ENCODE results near the gene CTRB2.

CTRB2 gene

DNA sequence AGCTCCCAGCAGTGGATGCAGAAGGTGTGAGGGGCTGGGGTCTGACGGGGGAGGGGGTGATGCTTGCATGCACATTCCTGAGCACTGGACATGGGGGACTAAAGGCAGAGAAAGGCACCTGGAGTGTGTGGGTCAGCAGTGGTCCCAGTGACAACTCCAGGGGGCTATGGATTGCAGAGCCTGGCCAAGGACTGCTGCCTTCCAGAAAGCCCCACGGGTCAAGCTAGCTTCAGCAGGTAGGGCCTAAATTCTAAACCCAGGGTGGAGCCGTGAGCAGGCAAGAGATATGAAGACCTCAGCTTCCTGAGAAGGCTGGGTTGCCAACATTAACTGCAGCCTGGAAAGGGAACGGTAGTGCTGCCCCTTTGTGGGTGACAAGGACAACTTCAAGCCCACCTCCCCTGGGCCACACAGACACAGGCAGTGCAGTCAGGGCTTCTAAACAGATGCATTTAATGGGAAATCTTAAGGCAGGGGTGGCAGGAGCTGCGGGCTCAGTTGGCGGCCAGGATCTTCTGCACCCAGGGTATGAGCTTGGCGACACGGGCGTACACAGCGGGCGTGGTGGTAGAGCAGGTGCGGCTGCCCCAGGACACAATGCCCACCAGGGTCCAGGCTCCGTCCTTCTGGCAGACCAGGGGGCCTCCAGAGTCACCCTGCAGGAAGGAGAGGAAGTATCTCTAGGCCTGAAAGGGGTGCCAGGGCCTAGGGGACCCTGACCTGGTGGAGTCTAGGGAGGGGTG lies 3.1 kb downstream of the CTRB2 start:
- no peak for DNase-seq

DNA sequence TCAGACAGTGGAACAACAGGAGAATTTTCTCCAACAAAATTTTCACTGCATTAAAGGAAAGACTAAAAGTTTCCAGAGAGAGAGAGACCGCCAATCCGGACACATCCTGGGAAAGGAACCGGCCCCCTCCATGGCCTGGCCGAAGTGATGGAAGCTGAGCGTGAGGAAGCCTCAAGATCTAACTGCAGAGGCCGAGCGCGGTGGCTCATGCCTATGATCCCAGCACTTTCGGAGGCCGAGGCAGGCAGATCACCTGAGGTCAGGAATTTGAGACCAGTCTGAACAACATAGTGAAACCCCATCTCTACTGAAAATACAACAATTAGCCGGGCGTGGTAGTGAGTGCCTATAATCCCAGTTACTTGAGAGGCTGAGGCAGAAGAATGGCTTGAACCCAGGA lies 3.9 kb downstream of the CTRB2 start:
- no peak for DNase-seq

DNA sequence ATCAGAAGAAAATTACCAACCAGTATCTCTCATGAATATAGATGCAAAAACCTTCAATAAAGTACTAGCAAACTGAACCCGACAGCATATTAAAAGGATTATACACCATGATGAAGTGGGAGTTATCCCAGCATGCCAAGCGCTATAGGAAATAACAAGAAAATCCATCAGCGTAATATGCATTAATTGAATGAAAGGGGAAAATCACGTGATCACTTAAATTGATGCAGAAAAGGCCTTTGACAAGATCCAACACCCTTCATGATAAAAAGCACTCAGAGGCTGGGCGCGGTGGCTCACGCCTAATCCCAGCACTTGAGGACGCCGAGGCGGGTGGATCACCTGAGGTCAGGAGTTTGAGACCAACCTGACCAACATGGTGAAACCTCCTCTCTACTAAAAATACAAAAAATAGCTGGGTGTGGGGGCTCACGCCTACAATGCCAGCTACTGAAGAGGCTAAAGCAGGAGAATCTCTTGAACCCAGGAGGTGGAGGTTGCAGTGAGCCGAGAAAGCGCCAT lies 4.8 kb downstream of the CTRB2 start:
- DNase-seq = no peak

DNA sequence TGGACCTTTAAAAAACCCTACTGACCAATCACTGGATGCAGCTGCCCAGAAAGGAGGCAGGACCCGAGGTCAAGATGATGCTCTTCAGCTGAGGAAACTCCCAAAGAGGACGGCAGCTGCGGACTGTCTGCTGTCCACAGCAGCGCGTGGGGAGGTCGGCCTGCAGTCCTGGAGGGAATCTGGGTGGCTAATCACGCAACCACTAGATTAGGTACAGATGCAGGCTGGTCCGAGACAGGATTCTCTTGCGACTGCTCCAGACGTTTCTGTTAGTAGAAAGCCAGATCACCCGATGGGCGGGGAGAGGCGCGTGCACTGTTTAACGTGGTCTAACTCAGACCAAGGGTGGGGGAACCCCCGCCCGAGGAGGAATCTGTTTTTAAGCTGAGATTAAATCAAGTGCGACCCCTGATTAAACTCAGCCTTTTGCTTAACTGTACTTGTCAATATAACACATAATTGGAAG lies 8.8 kb downstream of the CTRB2 start:
- DNase-seq = no peak

DNA sequence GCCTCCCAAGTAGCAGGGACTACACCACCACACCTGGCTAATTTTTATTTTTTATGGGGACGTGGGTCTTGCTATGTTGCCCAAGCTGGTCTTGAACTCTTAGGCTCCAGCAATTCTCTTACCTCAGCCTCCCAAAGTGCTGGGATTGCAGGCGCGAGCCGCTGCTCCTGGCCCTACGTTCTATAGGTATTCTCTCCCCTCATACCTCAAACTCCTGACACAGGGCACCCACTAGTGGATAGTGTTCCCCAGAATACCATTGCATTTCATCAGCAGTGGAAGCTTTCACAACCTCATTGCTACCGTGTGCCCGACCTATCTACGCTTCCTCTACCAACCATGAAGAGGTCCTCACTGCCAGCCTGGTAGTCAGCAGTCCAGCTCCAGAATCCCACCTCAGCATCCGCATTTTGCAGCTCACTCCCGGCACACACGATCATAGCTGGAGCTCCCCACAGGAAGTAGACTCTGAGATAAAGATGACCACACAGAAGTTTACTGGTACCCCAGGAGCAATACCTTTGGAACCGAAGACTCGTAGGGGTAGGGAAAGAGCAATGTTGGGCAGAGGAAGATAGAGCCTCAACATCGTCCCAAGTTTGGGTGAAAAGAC lies 9.3 kb downstream of the CTRB2 start:
- no peak for DNase-seq

DNA sequence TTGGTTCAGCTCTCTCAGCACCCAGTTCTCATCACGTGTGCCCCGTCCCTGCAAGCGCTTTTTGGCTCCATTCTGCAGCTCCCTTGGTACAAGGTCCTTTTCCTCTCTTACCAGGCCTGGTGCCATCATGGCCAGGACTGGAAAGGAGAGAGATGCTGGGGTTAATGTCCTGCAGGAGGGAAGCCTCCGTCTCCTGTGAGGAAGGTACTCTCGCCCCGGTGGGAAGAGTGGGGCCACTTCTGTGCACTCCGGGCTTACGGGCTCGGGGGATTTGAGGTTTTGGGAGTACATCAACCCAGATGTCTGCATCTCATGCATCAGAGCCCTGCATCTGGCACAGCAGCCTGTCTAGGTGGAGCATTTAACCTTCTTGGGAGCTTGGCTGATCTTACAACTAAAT lies 10.1 kb downstream of the CTRB2 start:
- DNase-seq = no peak

DNA sequence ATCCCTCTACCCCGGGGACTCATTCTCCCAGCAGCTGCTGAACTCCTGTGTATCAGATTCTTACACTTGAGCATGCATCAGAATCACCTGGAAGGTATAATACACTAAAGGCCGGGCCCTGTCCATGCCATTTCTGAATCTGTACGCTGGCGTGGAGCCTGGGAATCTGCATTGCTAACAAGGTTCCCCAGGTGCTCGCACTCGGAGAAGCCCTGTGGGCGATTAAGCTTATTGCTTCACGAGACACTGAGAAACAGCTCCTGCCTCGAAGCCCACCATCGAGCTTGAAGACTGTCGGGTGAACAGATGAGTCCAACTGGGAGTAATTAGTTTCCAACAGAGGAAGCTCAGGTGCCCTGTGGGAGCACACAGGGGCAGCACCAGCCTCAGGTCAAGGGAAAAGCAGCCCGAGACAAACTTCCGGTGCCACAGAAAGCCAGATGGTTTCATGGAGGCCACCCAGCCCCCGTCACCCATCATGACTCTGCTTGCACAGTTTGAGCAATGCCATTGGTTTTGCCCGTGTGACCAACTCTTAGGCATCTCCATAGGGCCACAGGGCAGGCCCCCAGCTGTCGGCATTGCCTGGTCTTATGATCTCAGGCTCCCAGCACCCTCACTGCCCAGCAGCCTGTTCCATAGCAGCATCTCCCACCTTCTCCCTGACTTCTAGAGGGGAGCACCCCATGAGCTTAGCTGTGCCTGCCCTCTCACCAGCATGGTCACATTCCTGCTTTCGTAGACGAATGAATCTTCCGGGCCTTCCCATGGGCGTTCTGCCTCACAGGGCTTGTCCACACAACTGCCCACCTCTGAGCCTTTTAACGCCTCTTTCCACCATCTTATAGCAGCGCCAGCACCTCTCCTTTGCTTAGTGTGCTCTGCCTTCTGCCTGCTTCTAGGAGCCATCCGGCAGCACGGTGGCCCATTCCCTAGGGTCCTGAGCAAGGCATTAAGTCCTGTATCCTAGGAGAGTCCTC lies 10.9 kb downstream of the CTRB2 start:
- DNase-seq = no peak

DNA sequence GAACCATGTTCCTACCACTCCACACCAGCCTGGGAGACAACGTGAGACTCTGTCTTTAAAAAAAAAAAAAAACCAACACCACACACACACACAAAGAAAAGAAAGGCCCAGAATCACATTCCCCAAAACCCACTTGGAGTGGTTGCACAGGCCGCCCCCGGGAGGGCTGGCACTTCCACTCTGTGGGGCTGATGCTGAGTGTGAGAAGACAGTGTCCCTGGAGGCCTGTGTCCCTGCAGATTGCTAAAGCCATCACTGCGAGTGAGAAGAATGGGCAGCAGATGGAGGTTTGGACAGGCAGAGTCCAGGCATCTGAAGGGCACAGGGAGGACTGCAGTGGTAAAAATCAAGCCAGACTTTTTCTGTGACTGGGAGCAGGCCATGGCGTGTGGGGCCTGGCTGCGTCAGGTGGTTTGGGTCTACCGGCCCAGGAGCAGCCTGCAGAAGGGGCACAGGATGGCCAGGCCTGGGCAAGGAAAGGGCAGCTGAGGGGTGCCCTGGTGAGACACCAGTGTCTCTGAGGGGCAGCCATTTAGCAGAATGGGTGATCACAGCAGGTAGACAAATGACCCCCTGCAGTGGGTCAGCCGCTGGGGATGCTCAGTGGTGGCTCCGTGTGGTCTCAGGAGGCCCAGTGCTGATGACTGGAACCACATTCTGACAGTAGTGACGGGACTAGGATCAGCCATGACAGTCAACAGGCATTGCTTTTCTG lies 13.1 kb downstream of the CTRB2 start:
- no peak for DNase-seq

DNA sequence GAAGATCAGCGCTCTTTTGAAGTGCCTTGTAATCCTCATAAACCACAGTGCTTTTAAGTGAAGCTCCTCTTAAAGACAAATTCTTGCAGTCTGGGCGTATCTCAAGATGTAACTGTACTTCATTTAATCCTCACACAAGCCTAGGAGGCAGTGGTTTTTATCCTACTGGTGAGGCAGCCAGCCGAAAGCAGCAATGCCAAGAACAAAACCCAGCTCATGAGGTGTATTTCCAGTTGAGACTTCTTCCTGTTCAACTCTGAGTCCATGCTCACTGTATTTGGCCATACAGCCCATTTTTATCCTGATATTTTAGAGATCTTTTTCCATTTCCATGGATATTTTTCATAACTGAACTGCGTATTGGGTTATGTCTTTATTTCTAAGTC lies 13.7 kb downstream of the CTRB2 start:
- DNase-seq = no peak

DNA sequence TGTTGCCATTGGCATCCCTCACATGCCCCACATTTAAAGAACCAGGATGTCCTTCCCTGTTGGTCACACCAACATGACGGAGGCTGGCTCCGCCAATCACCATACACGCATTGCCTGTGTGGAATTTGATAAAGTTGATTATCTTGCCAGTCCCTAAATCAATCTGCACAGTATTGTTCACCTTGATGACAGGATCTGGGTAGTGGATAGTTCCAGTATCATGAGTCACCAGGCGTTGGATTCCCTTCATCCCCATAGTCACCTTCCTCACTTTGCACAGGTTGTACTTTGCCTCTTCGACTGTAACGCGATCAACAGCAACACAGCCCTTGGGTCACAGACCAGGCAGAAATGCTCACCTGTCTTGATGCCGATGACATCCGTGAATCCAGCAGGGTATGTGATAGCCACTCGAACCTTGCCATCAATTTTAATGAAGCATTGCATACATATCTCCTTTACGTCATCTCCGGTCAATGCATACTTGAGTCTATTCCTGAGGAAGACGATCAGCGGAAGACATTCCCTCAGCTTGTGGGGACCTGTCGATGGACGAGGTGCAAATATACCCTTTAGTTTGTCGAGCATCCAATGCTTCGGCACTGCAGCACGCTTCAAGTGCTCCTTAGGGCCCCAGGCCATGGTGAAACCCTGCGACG lies 14.2 kb downstream of the CTRB2 start:
- DNase-seq = no peak

DNA sequence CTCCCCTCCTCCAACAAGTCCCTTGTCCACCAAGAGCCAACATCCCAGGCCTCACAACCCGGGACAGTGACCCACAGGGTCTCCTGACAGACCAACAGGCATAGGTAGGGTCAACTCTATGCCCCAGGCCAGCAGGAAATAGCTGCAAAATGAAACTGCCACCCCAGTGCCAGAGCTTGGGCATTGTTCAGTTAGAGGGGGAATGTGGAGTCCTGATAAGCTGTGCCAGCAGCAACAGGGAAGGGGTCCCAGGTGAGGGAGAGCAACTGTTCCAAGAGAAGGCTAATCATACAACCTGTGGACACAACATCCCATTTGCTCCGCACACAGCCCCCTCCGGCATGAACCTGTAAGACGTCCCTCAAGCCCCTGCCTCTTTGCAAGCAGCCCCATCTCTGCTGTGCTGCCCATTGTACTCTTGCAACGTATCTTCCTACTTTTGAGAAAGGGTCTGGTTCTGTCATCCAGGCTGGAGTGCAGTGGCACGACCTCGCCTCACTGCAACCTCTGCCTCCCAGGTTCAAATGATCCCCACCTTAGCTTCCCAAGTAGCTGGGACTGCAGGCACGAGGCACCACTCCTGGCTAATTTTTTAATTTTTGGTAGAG lies 17.2 kb downstream of the CTRB2 start:
- DNase-seq = no peak

DNA sequence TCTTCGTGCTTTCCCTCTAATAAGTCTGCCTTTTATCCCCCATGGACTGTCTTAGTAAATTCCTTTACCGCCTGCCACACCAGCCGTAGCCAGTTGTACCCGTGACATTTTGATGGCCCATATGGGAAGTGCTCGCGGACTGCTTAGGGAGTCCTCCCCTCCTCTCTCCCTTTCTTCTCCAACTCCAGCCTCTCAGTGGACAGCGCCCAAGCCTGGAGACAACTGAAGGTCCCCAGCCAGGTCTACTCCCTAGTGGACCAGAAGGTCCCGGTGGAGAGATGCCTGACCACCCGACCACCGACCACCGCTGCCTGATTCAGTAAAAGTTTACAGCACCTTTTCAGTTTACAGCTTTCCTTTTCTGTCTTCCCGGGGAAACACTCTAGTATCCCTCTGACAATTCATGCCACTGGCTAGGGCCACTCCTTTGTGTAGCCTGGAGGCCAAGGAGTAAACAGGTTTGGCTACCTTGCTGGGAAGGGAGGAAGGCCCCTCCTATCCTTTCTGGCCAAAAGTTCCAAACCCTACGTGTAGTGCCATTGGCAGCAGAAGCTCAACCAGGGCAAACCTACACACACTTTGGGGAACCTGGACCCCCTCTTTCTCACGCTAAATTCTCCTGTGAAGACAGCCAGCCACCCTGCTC lies 18.0 kb downstream of the CTRB2 start:
- no peak for DNase-seq

DNA sequence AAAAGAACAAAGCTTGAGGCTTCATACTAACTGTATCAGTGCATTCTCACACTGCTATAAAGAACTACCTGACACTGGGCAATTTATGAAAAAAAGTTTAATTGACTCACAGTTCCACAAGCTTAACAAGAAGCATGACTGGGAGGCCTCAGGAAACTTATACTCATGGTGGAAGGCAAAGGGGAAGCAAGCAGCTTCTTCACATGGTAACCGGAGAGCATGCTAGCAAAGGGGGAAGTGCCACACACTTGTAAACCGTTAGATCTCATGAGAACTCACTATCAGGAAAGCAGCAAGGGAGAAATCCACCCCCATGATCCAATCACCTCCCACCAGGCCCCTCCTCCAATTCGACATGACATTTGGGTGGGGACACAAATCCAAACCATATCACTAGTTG lies 25.3 kb downstream of the CTRB2 start:
- no peak for DNase-seq

DNA sequence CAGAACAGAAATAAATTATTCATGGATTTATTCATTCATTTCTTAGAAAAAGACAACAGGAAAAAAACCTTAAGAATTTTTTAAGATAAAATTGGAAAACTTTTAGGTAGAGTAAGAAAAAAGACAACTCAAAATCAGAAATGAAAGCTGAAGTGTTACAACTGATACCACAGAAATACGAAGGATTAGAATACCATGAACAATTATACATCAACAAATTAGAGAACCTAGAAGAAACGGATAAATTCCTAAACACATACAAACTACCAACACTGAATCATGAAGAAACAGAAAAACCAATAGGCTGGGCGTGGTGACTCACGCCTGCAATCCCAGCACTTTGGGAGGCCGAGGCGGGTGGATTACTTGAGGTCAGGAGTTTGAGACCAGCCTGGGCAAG lies 27.8 kb downstream of the CTRB2 start:
- no peak for DNase-seq

DNA sequence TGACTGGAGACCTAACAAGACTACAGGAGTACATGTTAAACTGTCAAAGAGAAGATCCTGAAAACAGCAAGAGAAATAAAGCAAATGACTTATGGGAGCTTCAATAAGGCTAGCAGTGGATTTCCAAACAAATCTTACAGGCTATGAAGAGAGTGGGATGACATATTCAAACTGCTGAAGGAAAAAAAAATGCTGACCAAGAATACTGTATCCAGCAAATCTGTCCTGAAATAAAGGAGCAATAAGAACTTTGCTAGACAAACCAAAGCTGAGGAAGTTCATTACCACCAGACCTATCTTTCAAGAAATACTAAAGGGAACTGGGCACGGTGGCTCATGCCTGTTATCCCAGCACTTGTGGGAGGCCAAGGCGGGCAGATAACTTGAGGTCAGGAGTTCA lies 30.0 kb downstream of the CTRB2 start:
- no peak for DNase-seq

DNA sequence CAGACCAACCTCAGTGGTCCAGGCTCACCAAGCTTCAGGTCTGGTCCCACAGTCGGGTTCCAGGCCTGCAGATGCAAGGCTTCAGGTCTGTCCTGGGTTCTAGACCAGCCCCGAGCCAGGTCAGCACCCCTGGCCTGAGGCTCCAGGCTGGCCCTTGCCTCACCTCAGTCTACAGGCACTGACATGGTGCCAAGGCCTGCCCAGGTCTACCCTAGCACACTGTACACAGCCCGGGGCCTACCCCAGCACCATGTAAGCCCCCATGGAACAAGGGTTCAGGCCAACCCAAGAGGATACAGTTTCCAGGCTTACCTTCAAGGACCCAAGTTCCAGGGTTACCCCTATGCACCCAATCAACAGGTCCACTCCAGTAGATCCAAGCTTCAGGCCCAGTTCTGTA lies 31.9 kb downstream of the CTRB2 start:
- no peak for DNase-seq

DNA sequence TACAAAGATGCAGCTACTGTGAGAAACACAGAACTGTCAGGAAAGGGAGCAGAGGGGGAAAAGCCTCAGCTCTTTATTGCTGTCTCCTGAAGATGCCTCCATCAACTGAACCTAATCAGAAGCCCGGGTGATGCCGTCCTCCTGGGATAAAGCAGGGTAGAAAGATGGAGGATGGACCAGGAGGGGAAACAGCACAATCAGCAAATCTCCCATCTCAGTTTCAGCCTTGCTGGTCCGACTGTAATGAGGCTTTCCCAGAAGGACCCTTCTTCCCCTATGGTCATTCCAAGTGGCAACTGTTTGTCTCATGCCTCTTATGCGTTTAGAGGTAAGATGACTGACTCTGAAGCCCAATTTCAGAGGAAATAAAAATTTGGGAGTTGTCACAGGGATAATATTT lies 34.4 kb downstream of the CTRB2 start:
- DNase-seq = no peak

DNA sequence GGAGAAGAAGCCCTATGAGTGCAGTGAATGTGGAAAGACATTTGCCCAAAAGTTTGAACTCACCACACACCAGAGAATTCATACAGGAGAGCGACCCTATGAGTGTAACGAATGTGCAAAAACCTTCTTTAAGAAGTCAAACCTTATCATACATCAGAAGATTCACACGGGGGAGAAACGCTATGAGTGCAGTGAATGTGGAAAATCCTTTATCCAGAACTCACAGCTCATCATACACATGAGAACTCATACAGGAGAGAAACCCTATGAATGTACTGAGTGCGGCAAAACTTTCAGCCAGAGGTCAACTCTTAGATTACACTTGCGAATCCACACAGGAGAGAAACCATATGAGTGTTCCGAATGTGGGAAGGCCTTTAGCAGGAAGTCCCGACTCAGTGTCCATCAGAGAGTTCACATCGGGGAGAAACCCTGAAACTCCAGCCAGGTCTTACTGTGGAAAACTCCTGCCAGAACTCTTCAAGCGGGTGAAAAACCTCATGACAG lies 37.0 kb downstream of the CTRB2 start:
- DNase-seq = no peak

DNA sequence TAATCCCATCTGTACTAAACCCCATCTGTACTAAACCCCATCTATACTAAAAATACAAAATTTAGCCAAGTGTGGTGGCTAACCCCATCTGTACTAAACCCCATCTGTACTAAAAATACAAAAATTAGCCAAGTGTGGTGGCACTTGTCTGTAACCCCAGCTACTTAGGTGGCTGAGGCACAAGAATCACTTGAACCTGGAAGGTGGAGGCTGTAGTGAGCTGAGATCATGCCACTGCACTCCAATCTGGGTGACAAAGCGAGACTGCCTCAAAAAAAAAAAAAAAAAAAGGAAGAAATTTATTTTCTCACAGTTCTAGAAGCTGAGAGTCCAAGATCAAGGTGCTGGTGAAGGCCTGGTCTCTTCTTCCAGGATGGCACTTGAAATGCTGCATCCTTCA lies 46.6 kb downstream of the CTRB2 start:
- no peak for DNase-seq

All from femur (tissue), 1 donor.